ENCODE measurements around the gene SIN3B.

The SIN3B gene

DNA sequence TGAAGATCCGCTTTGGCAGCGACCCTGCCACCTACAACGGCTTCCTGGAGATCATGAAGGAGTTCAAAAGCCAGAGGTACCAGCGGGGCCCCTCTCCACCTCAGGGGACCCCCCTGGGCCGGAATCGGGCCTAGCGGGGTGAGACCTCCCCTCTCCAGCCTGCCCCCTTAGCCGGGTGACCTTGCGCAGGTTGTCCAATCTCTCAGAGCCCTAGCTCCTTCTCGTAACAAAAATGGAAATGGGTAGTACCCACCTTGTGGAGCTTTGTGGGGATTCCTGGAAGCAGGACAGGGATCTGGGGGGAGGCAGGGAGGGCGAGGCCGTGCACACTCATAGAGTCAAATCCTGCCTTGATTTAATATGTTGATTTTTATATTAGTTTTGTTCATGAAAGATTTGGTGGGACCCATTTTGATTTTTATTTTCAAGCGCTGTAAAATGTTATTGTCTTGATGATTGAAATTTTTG is 658 bp downstream of the SIN3B start:
- no peak for DNase-seq

GRCh38 chr19:16830679-16831078 is 1.5 kb downstream of the SIN3B start:
- DNase-seq = no peak

DNA sequence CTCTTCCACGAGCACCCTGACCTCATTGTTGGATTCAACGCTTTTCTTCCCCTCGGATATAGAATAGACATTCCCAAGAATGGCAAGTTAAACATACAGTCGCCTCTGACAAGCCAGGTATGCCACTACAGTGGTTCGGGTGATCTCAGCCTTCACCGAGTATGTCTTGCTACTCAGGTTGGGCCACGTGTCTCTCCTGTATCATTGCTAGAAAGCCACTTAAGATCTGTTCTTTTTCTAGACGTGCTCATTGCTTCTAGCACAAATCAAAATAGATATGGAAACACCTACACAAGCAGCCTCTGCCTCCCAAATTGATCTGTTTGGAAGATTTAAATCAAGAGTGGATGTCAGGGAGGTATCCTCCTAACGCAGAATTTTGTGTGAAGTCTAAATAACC is 2.3 kb downstream of the SIN3B start:
- no peak for DNase-seq

- DNase-seq = no peak
Measured at GRCh38 chr19:16834747-16835146, 5.5 kb downstream of the SIN3B start.

GRCh38 chr19:16836115-16837034 is 7.2 kb downstream of the SIN3B start:
- DNase-seq = peak; percentile 30

GRCh38 chr19:16837035-16837362 is 7.8 kb downstream of the SIN3B start:
- no peak for DNase-seq

- no peak for DNase-seq
Measured at GRCh38 chr19:16841391-16841926, 12.3 kb downstream of the SIN3B start.

DNA sequence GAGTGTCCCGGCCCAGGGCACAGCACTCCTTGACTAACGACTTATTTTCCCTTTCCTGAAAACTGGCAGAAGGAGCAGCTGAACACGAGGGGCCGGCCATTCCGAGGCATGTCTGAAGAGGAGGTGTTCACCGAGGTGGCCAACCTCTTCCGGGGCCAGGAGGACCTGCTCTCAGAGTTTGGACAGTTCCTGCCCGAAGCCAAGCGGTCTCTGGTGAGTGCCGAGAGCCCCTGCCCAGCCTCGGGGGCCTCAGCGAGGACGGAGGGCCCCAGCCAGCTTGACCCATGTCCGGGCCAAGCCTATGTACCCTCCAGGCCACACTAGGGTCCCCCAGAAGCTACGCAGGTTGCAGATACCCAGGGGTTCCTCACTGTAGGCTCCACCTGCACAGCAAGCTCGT is 17.7 kb downstream of the SIN3B start:
- DNase-seq = no peak

GRCh38 chr19:16847430-16847829 is 18.2 kb downstream of the SIN3B start:
- DNase-seq = no peak

GRCh38 chr19:16849168-16849567 is 20.0 kb downstream of the SIN3B start:
- no peak for DNase-seq

GRCh38 chr19:16850133-16850532 is 20.9 kb downstream of the SIN3B start:
- no peak for DNase-seq

DNA sequence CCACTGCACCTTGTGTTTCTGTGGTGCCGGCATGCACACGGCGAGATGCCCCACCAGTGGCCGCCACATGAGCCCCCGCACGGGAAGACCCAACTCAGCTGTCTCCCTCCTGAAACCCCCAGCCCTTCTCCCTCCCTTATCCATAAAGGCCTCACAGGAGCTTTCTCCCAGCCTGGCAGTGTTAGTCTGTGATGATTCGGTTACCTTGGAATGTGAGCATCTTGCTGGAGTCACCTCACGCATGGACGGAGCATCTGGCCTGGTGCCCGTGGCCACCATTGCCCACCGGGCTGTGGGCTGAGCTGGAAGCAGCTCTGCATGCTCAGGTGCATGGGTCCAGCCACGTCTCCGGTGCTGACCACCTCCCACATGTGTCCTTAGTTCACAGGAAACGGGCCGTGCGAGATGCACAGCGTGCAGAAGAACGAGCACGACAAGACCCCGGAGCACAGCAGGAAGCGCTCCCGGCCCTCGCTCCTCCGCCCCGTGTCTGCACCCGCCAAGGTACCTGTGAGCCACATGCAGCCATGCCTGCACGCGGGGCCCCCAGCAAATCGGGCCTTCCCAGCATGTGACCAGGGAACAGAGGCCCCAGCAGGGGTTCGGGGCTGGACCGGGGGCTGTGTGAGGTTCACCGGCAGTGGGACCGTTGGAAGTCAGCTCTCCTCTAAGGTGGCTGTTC is 22.0 kb downstream of the SIN3B start:
- no peak for DNase-seq

DNA sequence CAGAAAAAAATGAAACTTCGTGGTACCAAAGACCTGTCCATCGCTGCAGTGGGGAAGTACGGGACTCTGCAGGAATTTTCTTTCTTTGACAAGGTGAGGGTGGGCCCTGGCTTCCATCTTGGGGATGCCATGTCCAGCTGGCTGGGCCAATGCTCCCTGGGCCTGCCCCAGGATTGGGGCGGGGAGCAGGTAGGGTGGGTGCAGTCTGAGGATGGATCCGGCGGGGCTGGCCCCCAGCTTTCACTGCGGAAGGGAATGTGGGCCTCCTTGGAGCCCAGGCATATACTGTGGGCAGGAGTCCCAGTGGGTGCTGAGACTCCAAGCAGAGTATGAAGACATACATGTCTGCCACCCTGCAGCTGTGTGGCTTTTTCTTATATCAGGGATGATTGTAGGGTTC is 23.9 kb downstream of the SIN3B start:
- no peak for DNase-seq

GRCh38 chr19:16856091-16856490 is 26.9 kb downstream of the SIN3B start:
- no peak for DNase-seq

DNA sequence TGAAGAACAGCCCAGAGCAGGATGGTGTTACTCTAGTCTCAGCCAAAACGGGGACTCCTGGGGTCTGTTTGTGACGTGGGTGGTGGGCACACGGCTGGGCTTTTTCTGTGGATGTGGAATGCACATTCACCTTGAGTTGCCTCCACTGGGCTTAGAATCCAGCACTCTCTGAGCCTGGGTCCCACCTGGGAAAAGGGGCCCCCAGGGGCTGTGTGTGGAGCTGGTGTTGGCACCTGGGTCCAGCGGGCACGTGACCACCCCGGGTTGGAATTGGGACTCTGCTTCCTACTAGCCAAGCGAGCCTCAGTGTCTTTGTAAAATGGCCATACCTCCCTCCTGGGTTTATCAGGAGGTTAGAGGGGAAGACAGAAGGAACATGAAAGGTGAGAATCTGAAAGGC is 30.4 kb downstream of the SIN3B start:
- DNase-seq = no peak

DNA sequence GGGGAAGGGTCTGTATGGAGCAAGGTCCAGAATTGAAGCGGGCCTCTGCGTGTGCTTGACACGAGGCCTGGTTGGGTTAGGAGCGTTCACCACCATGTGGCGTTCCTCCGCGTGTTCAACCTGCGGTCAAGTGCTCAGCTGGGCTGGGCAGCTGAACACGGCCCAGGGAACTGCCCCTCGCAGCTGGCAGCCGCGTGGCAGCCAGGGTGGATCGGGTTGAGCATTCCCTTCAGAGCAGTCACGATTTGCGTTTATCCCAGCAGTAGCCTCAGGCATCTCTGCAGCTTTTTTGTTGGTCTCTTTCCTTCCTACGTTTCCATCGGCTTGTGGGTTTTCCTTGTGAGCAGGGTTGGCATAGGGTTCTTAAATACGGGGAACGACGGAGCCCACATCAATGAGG is 30.9 kb downstream of the SIN3B start:
- DNase-seq = no peak

DNA sequence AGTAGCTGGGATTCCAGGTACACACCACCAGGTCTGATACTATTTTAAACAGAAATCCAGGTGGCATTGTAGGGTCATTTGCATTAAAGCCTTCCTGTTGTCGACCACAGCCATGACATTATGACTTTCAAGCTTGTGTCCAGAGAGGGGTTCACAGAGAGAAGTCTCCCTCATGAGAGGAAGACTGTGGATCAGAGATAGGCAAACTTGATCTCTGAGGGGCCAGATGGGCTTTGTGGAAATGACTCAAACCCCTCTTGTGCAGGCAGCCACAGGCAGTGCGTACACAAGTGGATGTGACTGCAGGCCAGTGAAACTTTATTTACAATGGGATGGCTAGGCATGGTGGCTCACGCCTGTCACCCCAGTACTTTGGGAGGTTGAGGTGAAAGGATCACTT is 31.8 kb downstream of the SIN3B start:
- DNase-seq = no peak

- no peak for DNase-seq
Measured at GRCh38 chr19:16861834-16862233, 32.6 kb downstream of the SIN3B start.

- no peak for DNase-seq
Measured at GRCh38 chr19:16862826-16863415, 33.7 kb downstream of the SIN3B start.

DNA sequence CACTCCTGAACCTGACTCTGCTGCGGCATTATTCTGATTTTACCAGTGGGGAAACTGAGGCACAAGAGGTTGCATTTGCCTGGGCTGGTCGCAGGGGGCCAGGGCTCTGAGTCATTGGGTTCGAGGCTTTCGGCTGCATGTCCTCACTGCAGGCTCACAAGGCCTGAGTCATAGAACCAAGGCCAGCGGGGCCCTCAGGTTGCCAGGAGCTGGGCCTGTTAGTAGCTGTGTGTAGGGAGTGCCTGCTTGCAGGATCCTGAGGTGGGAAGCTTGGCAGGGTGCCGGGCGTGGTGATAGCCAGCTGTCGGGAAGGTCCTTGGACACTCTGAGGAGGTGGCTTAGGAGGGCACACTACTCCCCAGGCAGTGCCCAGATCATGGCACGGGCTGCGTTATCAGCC is 38.0 kb downstream of the SIN3B start:
- no peak for DNase-seq

DNA sequence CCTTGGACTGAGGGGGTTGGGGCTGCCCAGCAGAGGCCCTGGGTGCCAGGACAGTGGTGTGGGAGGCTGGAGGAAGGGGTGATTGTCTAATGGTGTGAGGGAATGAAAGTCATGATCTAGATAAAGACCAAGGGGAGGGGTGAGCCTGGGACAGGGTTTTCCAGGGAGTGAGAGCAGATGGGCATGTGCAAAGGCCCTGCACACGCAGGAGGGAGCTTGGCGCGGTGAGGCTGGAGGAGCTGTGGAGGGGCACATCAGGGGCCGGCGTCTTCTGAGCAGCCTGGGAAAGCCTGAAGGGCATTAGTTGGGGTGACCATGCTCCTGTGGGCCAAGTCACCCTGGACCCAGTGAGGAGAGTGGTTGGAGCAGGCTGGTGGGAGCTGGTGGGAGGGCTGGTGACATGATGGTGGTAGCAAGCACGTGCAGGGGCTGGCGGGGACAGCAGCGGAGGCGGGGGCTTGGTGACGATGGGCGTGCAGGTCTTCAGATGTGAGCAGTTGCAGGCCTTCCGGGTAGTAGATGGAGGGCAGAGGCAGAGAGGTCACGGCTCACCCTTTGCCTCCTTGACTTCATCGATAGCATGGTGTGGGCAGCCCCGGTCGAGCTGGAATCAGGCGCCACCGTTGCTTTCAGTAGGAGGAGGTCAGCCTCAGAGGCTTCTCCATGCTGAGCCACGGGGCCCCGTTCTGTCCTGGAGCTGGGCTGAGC is 39.4 kb downstream of the SIN3B start:
- DNase-seq = no peak

- DNase-seq = no peak
Measured at GRCh38 chr19:16869331-16869972, 40.3 kb downstream of the SIN3B start.

DNA sequence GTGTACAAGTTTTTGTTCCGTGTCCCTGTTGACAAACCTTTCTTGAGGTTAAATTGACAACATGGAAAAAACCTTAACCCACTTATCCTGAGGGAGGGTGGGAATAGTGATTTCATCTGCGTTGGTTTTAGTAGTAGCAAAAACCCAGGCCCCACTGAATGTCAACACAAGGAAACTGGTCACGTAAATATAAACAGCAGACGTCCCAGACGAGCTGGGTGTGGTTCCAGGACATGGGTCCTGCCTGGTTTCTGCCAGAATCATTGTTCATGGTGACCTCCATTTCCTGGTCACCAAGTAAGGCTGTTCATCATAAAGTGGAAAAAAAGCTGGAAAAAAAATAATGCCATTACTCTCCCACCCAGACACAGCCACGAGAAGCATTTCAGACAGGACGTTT is 42.7 kb downstream of the SIN3B start:
- no peak for DNase-seq

Data from GDM1 (cell line).